Adrenal gland (tissue), 5 donors: ENCODE data around the gene NHEJ1.

ENCODE experiments used
- CTCF ChIP-seq, 6 experiments: fragments of 450-650 bp in 4 of 6; fragments of 200-600 bp in 2 of 6; sonication (generic) in 1 of 6; IDR thresholded peaks; 1 replicate in 5 of 6; 2 replicates in 1 of 6; pipeline versions ENCODE4 v1.5.1 to v1.8.0; 2016 to 2021; ENCODE audit warnings: antibody characterized with exemption in 6 of 6, mild to moderate bottlenecking in 2 of 6, moderate library complexity in 1 of 6
- POLR2A ChIP-seq, 2 donors: fragments of 450-650 bp; IDR thresholded peaks; one replicate each; pipeline ENCODE4 v1.6.1; 2017; ENCODE audit warnings: antibody characterized with exemption in 2 of 2, mild to moderate bottlenecking in 2 of 2, moderate library complexity in 1 of 2
- donor health status: DM: no; HTN: no; CAD: no.

DNA sequence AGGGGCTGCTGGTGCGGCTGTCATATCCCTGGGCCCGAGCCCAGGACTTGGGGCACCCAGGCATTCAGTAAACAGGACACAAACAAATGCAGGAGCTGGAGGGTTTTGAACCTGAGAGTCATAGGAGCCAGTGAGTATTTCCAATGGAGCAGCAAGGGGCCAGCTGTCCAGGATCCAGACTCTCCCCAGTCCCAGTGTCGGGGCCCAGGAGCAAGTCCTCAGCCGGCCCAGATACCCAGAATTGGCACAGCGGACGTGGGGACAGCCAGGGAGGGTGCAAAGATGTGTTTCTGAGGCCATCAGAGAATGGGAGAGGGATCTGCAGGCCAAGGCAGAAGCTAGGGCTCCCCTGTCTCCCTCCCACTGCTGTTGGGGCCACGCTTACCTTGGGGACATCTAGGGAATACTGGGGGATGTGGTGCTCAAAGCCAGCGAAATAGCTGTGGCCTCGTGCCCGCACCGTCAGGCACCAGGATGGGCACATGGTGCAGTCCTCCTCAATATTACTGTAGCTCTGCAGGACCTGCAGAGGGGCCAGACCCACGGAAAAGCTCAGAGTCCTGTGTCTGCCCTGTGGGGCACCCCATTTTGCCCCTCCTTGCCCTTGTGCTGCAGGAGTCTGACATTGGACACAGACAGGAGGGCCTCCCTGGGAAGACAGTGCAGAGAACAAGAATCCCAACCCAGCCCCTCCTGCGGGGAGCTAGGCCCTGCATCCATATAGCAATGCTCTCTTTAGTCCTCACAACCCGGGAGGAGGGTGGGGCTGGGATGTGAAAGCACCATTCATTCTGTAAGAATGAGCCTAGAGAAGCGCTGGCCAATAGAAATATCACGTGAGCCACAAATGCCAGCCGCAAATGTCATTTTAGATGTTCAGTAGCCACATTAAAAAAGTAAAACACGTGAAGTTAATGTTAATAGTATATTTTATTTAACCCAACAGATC lies 134.7 kb downstream of the NHEJ1 start:
- TF ChIP-seq CTCF (IDR thresholded peaks at IDR 0.05) (no peak), POLR2A (IDR thresholded peaks at IDR 0.05) (no peak)
